IgD-negative memory B cell (primary cell): ENCODE results near the gene FBLN1. TPM values are rescaled to one million over a fixed set of nuclear protein-coding genes. Genes with fewer than 3 reads are reported as not detected.
"Not testable (repeated sequence)": the region's sequence is repeated elsewhere in the genome, so short reads cannot be mapped to it uniquely, and the experiment has no call there.

Experiments
- H3K27ac Mint-ChIP-seq, 3 donors: one replicate each; pipeline ENCODE4 v1.8.0; 2020 to 2022; ENCODE audit warnings: mild to moderate bottlenecking in 3 of 3, mixed read lengths in 3 of 3, moderate library complexity in 1 of 3
- H3K27me3 Mint-ChIP-seq: one replicate; pipeline ENCODE4 v1.8.0; 2021; ENCODE audit warnings: mixed read lengths
- H3K36me3 Mint-ChIP-seq: one replicate; pipeline ENCODE4 v1.8.0; 2020; ENCODE audit warnings: mild to moderate bottlenecking, mixed read lengths
- H3K4me1 Mint-ChIP-seq, 3 donors: one replicate each; pipeline ENCODE4 v1.8.0; 2020 to 2022; ENCODE audit warnings: mixed read lengths in 3 of 3, mild to moderate bottlenecking in 1 of 3
- H3K4me3 Mint-ChIP-seq, 4 donors: one replicate each; pipeline ENCODE4 v1.8.0; 2020 to 2022; ENCODE audit warnings: mild to moderate bottlenecking in 4 of 4, mixed read lengths in 4 of 4, moderate library complexity in 3 of 4
- H3K9me3 Mint-ChIP-seq, 3 donors: one replicate each; pipeline ENCODE4 v1.8.0; 2020 to 2021; ENCODE audit warnings: mixed read lengths in 3 of 3, mild to moderate bottlenecking in 1 of 3
- polyA plus RNA-seq: library from polyadenylated mRNA; unstranded; fragments of 300-500 nt; fragmentation: Illumina TruSeq; gene quantifications from one replicate; pipeline ENCODE4 v1.2.3, GENCODE V29; 2021

The FBLN1 gene
- polyA plus RNA-seq, 1 donor from 2014 or later: not detected

- Mint-ChIP-seq H3K4me3 (no peak overlapping the region), H3K36me3 (no peaks in the 10 kb centered on the region), H3K4me1 (peaks cover 0 to 2% (median 0%) of the 10 kb centered on the region in 3 donors), H3K27me3 (peaks cover 8% of the 10 kb centered on the region), H3K9me3 (no peaks in the 10 kb centered on the region), H3K27ac (peak overlapping the region in 1 of 3 donors; percentile 33)
These were observed 35.6 kb downstream of the FBLN1 start for GRCh38 chr22:45538281-45538680.

DNA sequence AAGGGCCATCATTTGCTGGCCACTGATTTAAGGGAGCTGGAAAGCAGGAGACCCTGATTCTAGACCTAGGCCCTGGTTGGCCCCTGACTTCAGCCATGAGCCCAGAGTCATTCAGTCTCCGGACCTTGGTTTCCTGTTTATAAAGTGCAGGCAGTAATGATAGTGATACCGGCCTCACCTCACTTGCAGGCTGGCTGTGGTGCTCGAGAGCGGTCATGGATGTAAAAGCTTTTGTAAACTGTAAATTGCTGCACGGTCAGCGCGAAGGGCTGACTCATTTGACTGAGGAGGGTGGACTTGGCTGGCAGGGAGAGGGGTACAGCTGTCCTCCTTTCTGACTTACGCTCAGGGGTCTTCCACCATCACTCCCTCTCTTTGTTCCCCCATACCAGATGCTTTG is 37.4 kb downstream of the FBLN1 start:
- peaks cover 8% of the 10 kb centered on the region for H3K27me3 Mint-ChIP-seq
- H3K9me3 Mint-ChIP-seq: no peaks in the 10 kb centered on the region
- peaks cover 0 to 2% (median 2%) of the 10 kb centered on the region in 3 donors for H3K4me1 Mint-ChIP-seq
- H3K36me3 Mint-ChIP-seq: no peaks in the 10 kb centered on the region
- H3K4me3 Mint-ChIP-seq: no peak overlapping the region
- H3K27ac Mint-ChIP-seq: no peak overlapping the region

GRCh38 chr22:45541382-45541979 is 38.8 kb downstream of the FBLN1 start:
- Mint-ChIP-seq H3K36me3 (no peaks in the 10 kb centered on the region), H3K9me3 (no peaks in the 10 kb centered on the region), H3K4me1 (peaks cover 0 to 2% (median 2%) of the 10 kb centered on the region in 3 donors), H3K27ac (no peak overlapping the region), H3K4me3 (peak overlapping the region in 1 of 4 donors; percentile 62), H3K27me3 (peaks cover 8% of the 10 kb centered on the region)

DNA sequence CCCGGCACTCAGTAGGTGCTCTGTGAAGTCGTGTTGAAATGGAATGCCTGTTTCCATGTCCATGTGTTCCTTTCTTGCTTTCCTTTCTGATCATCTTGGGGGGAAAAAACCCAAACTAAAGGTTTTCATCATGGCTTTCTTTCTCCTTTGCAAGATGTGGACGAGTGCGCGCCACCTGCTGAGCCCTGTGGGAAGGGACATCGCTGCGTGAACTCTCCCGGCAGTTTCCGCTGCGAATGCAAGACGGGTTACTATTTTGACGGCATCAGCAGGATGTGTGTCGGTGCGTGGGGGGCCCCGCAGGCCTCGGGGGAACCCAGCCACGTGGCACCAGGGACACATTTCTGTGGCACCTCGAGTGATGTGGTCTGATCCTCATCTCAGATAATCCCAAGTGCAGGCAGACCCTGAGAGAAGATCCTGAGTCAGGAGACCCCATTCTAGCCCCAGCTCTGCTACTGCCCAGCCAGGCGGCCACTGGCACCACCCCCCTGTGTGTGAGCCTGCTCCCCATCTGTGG is 39.4 kb downstream of the FBLN1 start:
- no peaks in the 10 kb centered on the region for H3K9me3 Mint-ChIP-seq
- no peak overlapping the region for H3K4me3 Mint-ChIP-seq
- no peak overlapping the region for H3K27ac Mint-ChIP-seq
- peaks cover 0 to 2% (median 2%) of the 10 kb centered on the region in 3 donors for H3K4me1 Mint-ChIP-seq
- H3K27me3 Mint-ChIP-seq: peaks cover 8% of the 10 kb centered on the region
- no peaks in the 10 kb centered on the region for H3K36me3 Mint-ChIP-seq

DNA sequence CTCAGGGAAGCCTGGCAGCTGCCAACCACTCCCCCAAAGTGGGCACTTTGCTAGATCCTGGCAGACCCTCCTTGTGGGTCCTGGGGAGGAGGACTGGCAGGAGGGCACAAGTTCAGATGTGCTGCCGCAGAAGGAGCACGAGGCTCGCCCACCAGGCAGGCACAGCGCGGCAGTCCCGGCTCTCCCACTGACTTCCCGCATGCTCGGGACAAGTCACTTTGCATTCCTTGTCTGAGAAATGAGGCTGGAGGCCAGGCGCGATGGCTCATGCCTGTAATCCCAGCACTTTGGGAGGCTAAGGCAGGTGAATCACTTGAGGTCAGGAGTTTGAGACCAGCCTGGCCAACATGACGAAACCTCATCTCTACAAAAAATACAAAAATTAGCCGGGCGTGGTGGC is 40.1 kb downstream of the FBLN1 start:
- H3K4me1 Mint-ChIP-seq, H3K4me3 Mint-ChIP-seq, H3K27me3 Mint-ChIP-seq, H3K27ac Mint-ChIP-seq, H3K36me3 Mint-ChIP-seq, H3K9me3 Mint-ChIP-seq: not testable (repeated sequence)

DNA sequence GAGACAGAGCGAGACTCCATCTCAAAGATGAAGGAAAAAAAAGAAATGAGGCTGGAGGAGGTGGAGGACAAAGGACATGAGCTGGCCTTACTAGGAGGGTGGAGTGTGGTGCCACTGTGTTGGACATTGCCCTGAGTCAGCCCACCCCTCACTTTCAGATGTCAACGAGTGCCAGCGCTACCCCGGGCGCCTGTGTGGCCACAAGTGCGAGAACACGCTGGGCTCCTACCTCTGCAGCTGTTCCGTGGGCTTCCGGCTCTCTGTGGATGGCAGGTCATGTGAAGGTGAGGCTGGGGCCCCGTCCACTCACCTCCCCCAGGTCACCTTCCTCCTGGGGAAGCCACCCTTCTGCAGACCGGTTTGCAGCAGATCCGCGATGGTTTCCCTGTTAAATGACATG is 40.6 kb downstream of the FBLN1 start:
- Mint-ChIP-seq H3K36me3 (no peaks in the 10 kb centered on the region), H3K4me3 (peak overlapping the region in 1 of 4 donors; percentile 41), H3K27ac (no peak overlapping the region), H3K4me1 (peaks cover 0 to 2% (median 2%) of the 10 kb centered on the region in 3 donors), H3K27me3 (peaks cover 6% of the 10 kb centered on the region), H3K9me3 (no peaks in the 10 kb centered on the region)

DNA sequence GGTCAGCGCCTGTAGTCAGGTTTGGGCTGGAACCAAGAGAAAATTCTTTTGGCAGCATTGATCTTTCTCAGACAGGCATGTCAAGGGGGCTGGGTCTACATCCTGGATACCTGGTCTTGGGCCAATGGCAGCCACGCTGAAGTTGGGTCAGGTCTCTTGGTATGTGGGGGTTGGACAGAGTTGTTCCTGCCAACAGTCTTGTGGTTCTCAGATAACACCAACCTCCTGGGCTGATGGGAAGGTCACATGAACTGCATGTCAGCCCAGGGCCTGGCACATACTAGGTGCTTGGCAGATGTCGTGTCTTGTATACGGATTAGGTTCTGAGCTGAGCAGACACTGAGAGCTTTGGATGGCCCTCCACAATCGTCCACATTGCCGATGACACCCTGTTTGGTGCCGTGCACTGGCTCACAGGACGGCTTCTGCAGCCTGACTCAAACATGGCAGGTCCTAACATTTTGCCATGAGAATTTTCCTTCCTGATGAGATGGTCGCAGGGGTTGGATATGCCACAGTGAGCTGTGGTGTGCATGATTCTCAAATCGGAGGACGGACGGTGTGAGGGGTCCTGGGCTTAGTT is 42.0 kb downstream of the FBLN1 start:
- Mint-ChIP-seq H3K4me3 (no peak overlapping the region), H3K27me3 (peaks cover 4% of the 10 kb centered on the region), H3K27ac (peak overlapping the region in 1 of 3 donors; percentile 16), H3K9me3 (no peaks in the 10 kb centered on the region), H3K36me3 (no peaks in the 10 kb centered on the region), H3K4me1 (peaks cover 0 to 2% (median 2%) of the 10 kb centered on the region in 3 donors)

DNA sequence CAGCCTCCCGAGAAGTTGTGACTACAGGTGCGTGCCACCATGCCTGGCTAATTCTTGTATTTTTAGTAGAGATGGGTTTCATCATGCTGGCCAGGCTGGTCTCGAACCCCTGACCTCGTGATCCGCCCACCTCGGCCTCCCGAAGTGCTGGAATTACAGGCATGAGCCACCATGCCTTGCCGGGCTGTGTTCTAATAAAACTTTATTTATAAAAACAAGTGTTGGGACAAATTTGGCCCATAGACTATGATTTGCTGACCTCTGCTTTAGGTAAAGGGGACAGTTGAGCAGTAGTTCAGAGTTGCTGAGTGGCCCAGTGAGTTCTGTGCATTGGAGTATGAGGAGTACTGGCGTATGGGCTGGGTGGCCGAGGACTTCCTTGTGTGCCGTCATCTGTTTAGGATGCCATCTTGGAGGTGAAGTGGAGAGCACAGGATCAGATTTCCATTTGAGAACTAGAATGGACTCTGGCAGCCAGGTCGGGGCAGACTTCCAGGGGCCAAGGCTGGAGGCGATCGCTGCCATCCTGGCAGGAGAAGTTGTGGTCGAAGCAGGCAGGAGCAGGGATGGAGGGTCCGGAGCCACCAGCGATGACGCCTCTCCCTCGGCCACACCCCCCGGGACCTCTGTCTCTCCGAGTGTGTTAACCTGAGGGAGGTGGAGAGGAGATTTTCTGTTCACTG is 43.8 kb downstream of the FBLN1 start:
- no peaks in the 10 kb centered on the region for H3K27me3 Mint-ChIP-seq
- H3K36me3 Mint-ChIP-seq: no peaks in the 10 kb centered on the region
- H3K9me3 Mint-ChIP-seq: no peaks in the 10 kb centered on the region
- no peak overlapping the region for H3K27ac Mint-ChIP-seq
- H3K4me1 Mint-ChIP-seq: peaks cover 0 to 2% (median 2%) of the 10 kb centered on the region in 3 donors
- H3K4me3 Mint-ChIP-seq: no peak overlapping the region

DNA sequence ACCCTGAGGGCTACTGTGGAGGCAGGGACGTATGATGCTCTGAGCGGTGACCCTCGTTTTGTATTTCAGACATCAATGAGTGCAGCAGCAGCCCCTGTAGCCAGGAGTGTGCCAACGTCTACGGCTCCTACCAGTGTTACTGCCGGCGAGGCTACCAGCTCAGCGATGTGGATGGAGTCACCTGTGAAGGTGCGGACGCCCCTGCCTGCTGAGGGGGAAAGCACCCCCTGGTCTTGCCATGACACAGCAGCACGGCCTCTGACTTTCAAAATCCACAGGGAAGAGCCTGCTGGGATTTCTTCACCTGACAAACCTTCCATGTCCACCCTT is 44.3 kb downstream of the FBLN1 start:
- Mint-ChIP-seq H3K27me3 (no peaks in the 10 kb centered on the region), H3K4me1 (peaks cover 0 to 2% (median 2%) of the 10 kb centered on the region in 3 donors), H3K4me3 (no peak overlapping the region), H3K9me3 (no peaks in the 10 kb centered on the region), H3K27ac (no peak overlapping the region), H3K36me3 (no peaks in the 10 kb centered on the region)

DNA sequence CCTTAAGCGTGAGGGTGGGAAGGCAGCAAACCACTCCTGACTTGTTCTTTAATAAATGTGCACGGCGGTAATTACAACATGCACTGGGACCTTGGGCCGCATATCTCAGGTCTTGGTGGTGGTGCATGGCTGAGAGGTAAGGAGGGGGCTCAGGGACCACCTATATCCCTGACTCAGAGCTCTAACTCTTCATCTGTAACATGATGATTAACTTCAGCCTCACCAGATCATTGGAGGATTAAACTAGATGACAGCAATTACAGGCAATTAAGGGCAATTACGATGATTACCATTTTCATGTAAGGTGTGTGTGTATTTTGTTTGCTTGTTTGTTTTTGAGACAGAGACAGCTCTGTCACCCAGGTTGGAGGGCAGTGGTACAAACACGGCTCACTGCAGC is 45.0 kb downstream of the FBLN1 start:
- Mint-ChIP-seq H3K27ac (no peak overlapping the region), H3K4me1 (peaks cover 0 to 2% (median 2%) of the 10 kb centered on the region in 3 donors), H3K36me3 (no peaks in the 10 kb centered on the region), H3K9me3 (no peaks in the 10 kb centered on the region), H3K4me3 (no peak overlapping the region), H3K27me3 (no peaks in the 10 kb centered on the region)

DNA sequence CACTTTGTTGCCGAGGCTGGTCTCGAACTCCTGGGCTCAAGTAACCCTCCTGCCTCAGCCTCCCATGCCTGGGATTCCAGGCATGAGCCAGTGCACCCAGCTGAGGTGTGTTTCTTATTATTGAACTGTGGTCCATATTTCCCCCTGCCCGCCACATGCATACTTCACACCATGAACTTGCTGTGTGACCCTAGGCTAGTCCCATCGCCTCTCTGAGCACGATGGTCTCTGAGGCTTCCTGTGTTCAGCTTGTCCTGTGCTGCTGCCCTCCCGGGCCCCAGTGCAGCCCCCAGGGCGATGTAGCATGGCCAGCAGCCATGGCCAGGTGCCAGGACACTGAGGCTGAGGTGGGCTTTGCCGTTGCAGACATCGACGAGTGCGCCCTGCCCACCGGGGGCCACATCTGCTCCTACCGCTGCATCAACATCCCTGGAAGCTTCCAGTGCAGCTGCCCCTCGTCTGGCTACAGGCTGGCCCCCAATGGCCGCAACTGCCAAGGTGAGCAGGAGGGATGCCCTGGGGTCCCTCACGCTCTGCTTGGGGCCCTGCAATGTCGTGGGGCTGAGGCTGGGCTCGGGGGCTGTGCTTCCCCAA is 45.7 kb downstream of the FBLN1 start:
- Mint-ChIP-seq H3K9me3 (no peaks in the 10 kb centered on the region), H3K4me1 (peaks cover 0 to 2% (median 2%) of the 10 kb centered on the region in 3 donors), H3K27ac (peak overlapping the region in 1 of 3 donors; percentile 33), H3K4me3 (no peak overlapping the region), H3K27me3 (peaks cover 1% of the 10 kb centered on the region), H3K36me3 (no peaks in the 10 kb centered on the region)

GRCh38 chr22:45548991-45549761 is 46.5 kb downstream of the FBLN1 start:
- Mint-ChIP-seq H3K4me3 (no peak overlapping the region), H3K27ac (no peak overlapping the region), H3K9me3 (no peaks in the 10 kb centered on the region), H3K4me1 (no peaks in the 10 kb centered on the region), H3K27me3 (peaks cover 3% of the 10 kb centered on the region), H3K36me3 (no peaks in the 10 kb centered on the region)

- H3K4me3 Mint-ChIP-seq: no peak overlapping the region
- peaks cover 8% of the 10 kb centered on the region for H3K27me3 Mint-ChIP-seq
- no peak overlapping the region for H3K27ac Mint-ChIP-seq
These were observed 47.2 kb downstream of the FBLN1 start for GRCh38 chr22:45549762-45550378.

GRCh38 chr22:45550416-45550815 is 47.7 kb downstream of the FBLN1 start:
- Mint-ChIP-seq H3K36me3 (no peaks in the 10 kb centered on the region), H3K4me3 (no peak overlapping the region), H3K27me3 (peaks cover 8% of the 10 kb centered on the region), H3K4me1 (no peaks in the 10 kb centered on the region), H3K9me3 (no peaks in the 10 kb centered on the region), H3K27ac (no peak overlapping the region)

More at GRCh38 chr22:45549762-45550378, 47.2 kb downstream of the FBLN1 start:
- Mint-ChIP-seq H3K4me1 (no peaks in the 10 kb centered on the region), H3K36me3 (no peaks in the 10 kb centered on the region), H3K9me3 (no peaks in the 10 kb centered on the region)
